ENCODE data around the gene SH3D19.

The SH3D19 gene

GRCh38 chr4:151184523-151185458, 140.6 kb downstream of the SH3D19 start:
- Mint-ChIP-seq H3K27ac (ENCODE audit: low read depth) (no peak overlapping the region), H3K4me1 (no peaks in the 10 kb centered on the region), H3K4me3 (no peak overlapping the region), H3K9me3 (no peaks in the 10 kb centered on the region), H3K27me3 (peaks cover 53% of the 10 kb centered on the region), H3K36me3 (ENCODE audit: insufficient read depth) (no peaks in the 10 kb centered on the region)
- DNase-seq (ENCODE audit: low spot score in 2 of 2): no peak
- no peak for ATAC-seq (replicated peaks; ENCODE audit: extremely low read depth, poor library complexity, severe bottlenecking)

GRCh38 chr4:151182455-151182996, 142.9 kb downstream of the SH3D19 start:
- Mint-ChIP-seq H3K27ac (ENCODE audit: low read depth) (no peak overlapping the region), H3K27me3 (peaks cover 37% of the 10 kb centered on the region), H3K9me3 (no peaks in the 10 kb centered on the region), H3K36me3 (ENCODE audit: insufficient read depth) (no peaks in the 10 kb centered on the region), H3K4me3 (no peak overlapping the region), H3K4me1 (no peaks in the 10 kb centered on the region)
- no peak for DNase-seq (ENCODE audit: low spot score in 2 of 2)
- ATAC-seq (replicated peaks; ENCODE audit: extremely low read depth, poor library complexity, severe bottlenecking): no peak

DNA sequence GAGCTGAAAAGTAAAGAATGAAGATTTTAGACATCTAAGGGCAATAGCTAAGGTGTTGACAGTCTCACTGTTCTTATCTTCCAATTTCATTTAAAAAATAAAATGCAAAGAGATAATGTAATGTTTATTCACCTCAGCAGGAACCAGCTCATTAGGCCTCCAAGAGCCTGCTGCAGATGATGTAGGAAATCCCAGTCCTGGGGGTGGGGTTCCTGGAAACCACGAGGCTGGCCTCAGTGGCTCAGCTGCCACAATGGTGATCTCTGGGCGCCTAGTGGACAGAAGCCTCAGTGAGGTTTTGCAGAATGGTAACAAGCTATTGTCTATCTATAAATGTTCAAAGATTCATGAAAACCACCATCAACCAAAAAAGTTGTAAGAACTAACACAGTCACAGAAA, 148.7 kb downstream of the SH3D19 start:
- DNase-seq (ENCODE audit: low spot score in 2 of 2) (no peak), ATAC-seq (replicated peaks; ENCODE audit: extremely low read depth, poor library complexity, severe bottlenecking) (no peak)
- Mint-ChIP-seq H3K4me3 (no peak overlapping the region), H3K9me3 (no peaks in the 10 kb centered on the region), H3K36me3 (ENCODE audit: insufficient read depth) (no peaks in the 10 kb centered on the region), H3K4me1 (no peaks in the 10 kb centered on the region), H3K27ac (ENCODE audit: low read depth) (no peak overlapping the region), H3K27me3 (peaks cover 27% of the 10 kb centered on the region)

- Mint-ChIP-seq H3K9me3 (no peaks in the 10 kb centered on the region), H3K4me1 (no peaks in the 10 kb centered on the region), H3K27ac (ENCODE audit: low read depth) (no peak overlapping the region), H3K36me3 (ENCODE audit: insufficient read depth) (no peaks in the 10 kb centered on the region), H3K4me3 (no peak overlapping the region), H3K27me3 (peaks cover 29% of the 10 kb centered on the region)
- DNase-seq (ENCODE audit: low spot score in 2 of 2) (no peak), ATAC-seq (replicated peaks; ENCODE audit: extremely low read depth, poor library complexity, severe bottlenecking) (no peak)
Observed at GRCh38 chr4:151175754-151176631, 149.4 kb downstream of the SH3D19 start.

DNA sequence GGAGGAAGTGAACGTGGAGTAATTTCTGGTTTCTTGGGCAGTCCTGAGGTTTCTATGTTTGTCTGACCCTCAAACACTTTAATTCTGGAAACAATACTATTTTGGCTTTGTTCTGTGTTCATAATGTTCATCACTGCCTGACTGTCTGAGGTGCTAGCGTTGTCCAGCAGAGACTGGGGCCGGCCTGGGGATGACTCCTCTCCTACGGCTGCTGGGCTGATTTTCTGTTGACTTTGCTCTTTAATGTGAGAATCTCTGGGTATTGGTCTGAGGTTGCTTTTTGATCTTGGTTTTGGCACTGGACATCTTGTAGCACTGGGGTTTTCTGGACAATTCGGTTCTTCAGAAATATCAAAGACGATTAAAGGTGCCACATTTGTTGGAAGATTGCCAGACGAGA, 150.2 kb downstream of the SH3D19 start:
- Mint-ChIP-seq H3K4me3 (no peak overlapping the region), H3K9me3 (no peaks in the 10 kb centered on the region), H3K27ac (ENCODE audit: low read depth) (no peak overlapping the region), H3K36me3 (ENCODE audit: insufficient read depth) (no peaks in the 10 kb centered on the region), H3K4me1 (no peaks in the 10 kb centered on the region), H3K27me3 (peaks cover 30% of the 10 kb centered on the region)
- DNase-seq (ENCODE audit: low spot score in 2 of 2) (no peak), ATAC-seq (replicated peaks; ENCODE audit: extremely low read depth, poor library complexity, severe bottlenecking) (no peak)

DNA sequence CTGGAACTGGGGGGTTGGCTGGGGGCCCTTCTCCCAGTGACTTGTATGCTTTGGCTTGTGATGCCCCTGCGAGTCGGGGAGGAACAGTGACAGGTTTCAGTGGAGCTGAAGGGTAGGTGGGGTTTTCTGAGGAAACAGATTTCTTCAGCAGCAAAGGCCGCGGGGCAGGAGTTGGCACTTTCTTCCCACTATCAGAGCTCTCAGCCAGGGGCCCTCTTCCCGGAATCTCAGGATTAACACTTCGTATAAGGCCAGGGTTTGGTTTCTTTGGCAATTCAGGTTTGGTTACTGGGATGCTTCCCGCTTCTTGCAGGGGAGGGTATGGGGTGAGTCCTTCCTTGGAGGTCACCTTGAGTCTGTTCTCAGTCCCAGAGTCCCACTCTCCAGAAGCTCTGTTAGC, 150.6 kb downstream of the SH3D19 start:
- Mint-ChIP-seq H3K4me1 (no peaks in the 10 kb centered on the region), H3K36me3 (ENCODE audit: insufficient read depth) (no peaks in the 10 kb centered on the region), H3K9me3 (no peaks in the 10 kb centered on the region), H3K4me3 (no peak overlapping the region), H3K27ac (ENCODE audit: low read depth) (no peak overlapping the region), H3K27me3 (peaks cover 33% of the 10 kb centered on the region)
- ATAC-seq (replicated peaks; ENCODE audit: extremely low read depth, poor library complexity, severe bottlenecking): no peak
- DNase-seq (ENCODE audit: low spot score in 2 of 2): no peak

- Mint-ChIP-seq H3K9me3 (no peaks in the 10 kb centered on the region), H3K27ac (ENCODE audit: low read depth) (no peak overlapping the region), H3K4me1 (no peaks in the 10 kb centered on the region), H3K4me3 (no peak overlapping the region), H3K27me3 (peaks cover 42% of the 10 kb centered on the region), H3K36me3 (ENCODE audit: insufficient read depth) (no peaks in the 10 kb centered on the region)
- ATAC-seq (replicated peaks; ENCODE audit: extremely low read depth, poor library complexity, severe bottlenecking): no peak
- DNase-seq (ENCODE audit: low spot score in 2 of 2): no peak
Observed at GRCh38 chr4:151173871-151174270, 151.5 kb downstream of the SH3D19 start.

GRCh38 chr4:151169900-151170299, 155.5 kb downstream of the SH3D19 start:
- Mint-ChIP-seq H3K9me3 (no peaks in the 10 kb centered on the region), H3K4me1 (no peaks in the 10 kb centered on the region), H3K27ac (ENCODE audit: low read depth) (no peak overlapping the region), H3K27me3 (peaks cover 63% of the 10 kb centered on the region), H3K36me3 (ENCODE audit: insufficient read depth) (peaks cover 1% of the 10 kb centered on the region), H3K4me3 (no peak overlapping the region)
- DNase-seq (ENCODE audit: low spot score in 2 of 2) (no peak), ATAC-seq (replicated peaks; ENCODE audit: extremely low read depth, poor library complexity, severe bottlenecking) (no peak)

DNA sequence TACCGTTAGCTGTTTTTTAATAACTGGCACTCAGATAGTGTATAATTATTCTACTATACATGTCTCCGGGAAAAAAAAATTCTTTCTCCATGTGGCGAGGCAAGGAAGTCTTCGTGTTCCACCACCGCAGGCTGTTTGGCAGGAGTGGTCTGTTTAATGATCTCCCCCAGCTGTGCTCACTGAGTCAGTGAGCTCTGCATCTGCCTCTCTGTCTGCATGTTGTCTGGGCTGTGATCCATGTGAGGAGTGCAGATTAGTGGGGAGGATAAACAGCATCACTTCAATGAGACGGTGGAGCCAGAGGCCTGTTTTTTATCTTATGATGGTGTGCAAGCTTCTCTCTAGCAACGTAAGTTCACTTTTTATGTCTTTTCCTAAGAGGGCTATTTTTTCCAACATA, 156.2 kb downstream of the SH3D19 start:
- Mint-ChIP-seq H3K36me3 (ENCODE audit: insufficient read depth) (peaks cover 1% of the 10 kb centered on the region), H3K27me3 (peaks cover 60% of the 10 kb centered on the region), H3K27ac (ENCODE audit: low read depth) (no peak overlapping the region), H3K4me3 (no peak overlapping the region), H3K9me3 (no peaks in the 10 kb centered on the region), H3K4me1 (no peaks in the 10 kb centered on the region)
- ATAC-seq (replicated peaks; ENCODE audit: extremely low read depth, poor library complexity, severe bottlenecking) (no peak), DNase-seq (ENCODE audit: low spot score in 2 of 2) (no peak)

- H3K4me3 Mint-ChIP-seq: no peak overlapping the region
- no peak overlapping the region for H3K27ac Mint-ChIP-seq (ENCODE audit: low read depth)
- no peaks in the 10 kb centered on the region for H3K9me3 Mint-ChIP-seq
- no peaks in the 10 kb centered on the region for H3K4me1 Mint-ChIP-seq
- H3K36me3 Mint-ChIP-seq (ENCODE audit: insufficient read depth): peaks cover 1% of the 10 kb centered on the region
- peaks cover 60% of the 10 kb centered on the region for H3K27me3 Mint-ChIP-seq
- no peak for DNase-seq (ENCODE audit: low spot score in 2 of 2)
- no peak for ATAC-seq (replicated peaks; ENCODE audit: extremely low read depth, poor library complexity, severe bottlenecking)
Observed at GRCh38 chr4:151167561-151167960, 157.8 kb downstream of the SH3D19 start.

- H3K4me3 Mint-ChIP-seq: no peak overlapping the region
- ATAC-seq (replicated peaks; ENCODE audit: extremely low read depth, poor library complexity, severe bottlenecking) (no peak), DNase-seq (ENCODE audit: low spot score in 2 of 2) (no peak)
- no peaks in the 10 kb centered on the region for H3K4me1 Mint-ChIP-seq
- H3K36me3 Mint-ChIP-seq (ENCODE audit: insufficient read depth): peaks cover 1% of the 10 kb centered on the region
- H3K9me3 Mint-ChIP-seq: no peaks in the 10 kb centered on the region
- H3K27ac Mint-ChIP-seq (ENCODE audit: low read depth): no peak overlapping the region
- peaks cover 52% of the 10 kb centered on the region for H3K27me3 Mint-ChIP-seq
Observed at GRCh38 chr4:151166636-151167035, 158.8 kb downstream of the SH3D19 start.

GRCh38 chr4:151165205-151166000, 160.0 kb downstream of the SH3D19 start:
- no peak overlapping the region for H3K4me3 Mint-ChIP-seq
- DNase-seq (ENCODE audit: low spot score in 2 of 2): no peak
- no peaks in the 10 kb centered on the region for H3K4me1 Mint-ChIP-seq
- H3K27ac Mint-ChIP-seq (ENCODE audit: low read depth): no peak overlapping the region
- peaks cover 1% of the 10 kb centered on the region for H3K36me3 Mint-ChIP-seq (ENCODE audit: insufficient read depth)
- no peaks in the 10 kb centered on the region for H3K9me3 Mint-ChIP-seq
- ATAC-seq (replicated peaks; ENCODE audit: extremely low read depth, poor library complexity, severe bottlenecking): no peak
- H3K27me3 Mint-ChIP-seq: peaks cover 47% of the 10 kb centered on the region

Measured in central memory CD8-positive, alpha-beta T cell (primary cell).